ENCODE results near the gene KRT33B. TPM values are rescaled to one million over a fixed set of nuclear protein-coding genes. Genes with fewer than 3 reads are reported as not detected.

The KRT33B gene
- total and polyA plus RNA-seq, 2 of the 13 experiments (the other 11 are each of a cell fraction or from before 2014, with no cell fraction given) = not detected

DNA sequence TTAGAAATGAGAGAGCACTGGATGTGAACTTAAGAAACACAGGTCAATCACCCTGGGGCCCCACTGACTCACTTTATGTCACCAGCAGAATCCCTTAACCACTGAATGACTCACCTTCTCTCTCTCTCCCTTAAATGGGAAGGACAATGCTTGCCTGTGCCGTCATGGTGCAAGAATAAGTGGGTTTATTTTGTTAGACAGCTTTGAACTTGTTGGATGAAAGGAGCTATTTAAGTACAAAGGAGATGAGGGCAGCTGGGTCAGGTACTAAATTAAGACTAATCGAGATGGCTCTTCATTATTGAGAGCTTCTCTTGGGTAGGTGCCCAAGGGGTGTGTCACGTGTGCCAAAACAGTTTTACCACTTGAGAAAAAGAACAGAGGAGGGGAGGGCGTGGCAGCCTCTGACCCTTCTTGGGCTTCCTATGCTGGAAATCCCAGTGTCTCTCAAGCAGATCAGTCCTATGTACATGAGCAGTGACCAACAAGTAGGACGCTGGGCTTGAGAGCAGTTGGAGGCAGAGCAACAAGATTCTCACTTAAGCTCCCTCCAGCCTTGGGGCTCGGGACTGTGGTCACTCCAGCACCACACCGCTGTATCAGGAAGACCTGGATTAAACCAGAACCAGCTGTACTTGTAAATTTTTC is 34.5 kb upstream of the KRT33B start (continued):
- TF ChIP-seq DNMT3B (CRISPR knock-in tag; conservative IDR thresholded peaks at IDR 0.05) (peak; percentile 86; the same call in 1 of the 2 replicates), SALL1 (CRISPR knock-in tag; IDR thresholded peaks at IDR 0.05) (no peak), ZNF598 (CRISPR knock-in tag; IDR thresholded peaks at IDR 0.05; ENCODE audit: borderline replicate concordance) (no peak), ZNF317 (CRISPR knock-in tag; IDR thresholded peaks at IDR 0.05) (no peak), HMG20A (CRISPR knock-in tag; IDR thresholded peaks at IDR 0.05; ENCODE audit: borderline replicate concordance) (peak; percentile 89), NFKB2 (CRISPR knock-in tag; IDR thresholded peaks at IDR 0.05; ENCODE audit: borderline replicate concordance) (no peak), ZNF713 (CRISPR knock-in tag; IDR thresholded peaks at IDR 0.05) (no peak), TCF7 (IDR thresholded peaks at IDR 0.05; ENCODE audit: low read depth) (peak; percentile 91), ZNF431 (CRISPR knock-in tag; IDR thresholded peaks at IDR 0.05; ENCODE audit: borderline replicate concordance, low read depth) (no peak), ATF7 (IDR thresholded peaks at IDR 0.05) (no peak), ATF7 (CRISPR knock-in tag; IDR thresholded peaks at IDR 0.05) (no peak), BRD4 (CRISPR knock-in tag; IDR thresholded peaks at IDR 0.05) (no peak), FOXK1 (CRISPR knock-in tag; IDR thresholded peaks at IDR 0.05; ENCODE audit: borderline replicate concordance, low read depth) (no peak), SOX6 (IDR thresholded peaks at IDR 0.05) (no peak), SOX6 (CRISPR knock-in tag; IDR thresholded peaks at IDR 0.05) (peak; percentile 80)
- TF ChIP-seq, protein P1, sequence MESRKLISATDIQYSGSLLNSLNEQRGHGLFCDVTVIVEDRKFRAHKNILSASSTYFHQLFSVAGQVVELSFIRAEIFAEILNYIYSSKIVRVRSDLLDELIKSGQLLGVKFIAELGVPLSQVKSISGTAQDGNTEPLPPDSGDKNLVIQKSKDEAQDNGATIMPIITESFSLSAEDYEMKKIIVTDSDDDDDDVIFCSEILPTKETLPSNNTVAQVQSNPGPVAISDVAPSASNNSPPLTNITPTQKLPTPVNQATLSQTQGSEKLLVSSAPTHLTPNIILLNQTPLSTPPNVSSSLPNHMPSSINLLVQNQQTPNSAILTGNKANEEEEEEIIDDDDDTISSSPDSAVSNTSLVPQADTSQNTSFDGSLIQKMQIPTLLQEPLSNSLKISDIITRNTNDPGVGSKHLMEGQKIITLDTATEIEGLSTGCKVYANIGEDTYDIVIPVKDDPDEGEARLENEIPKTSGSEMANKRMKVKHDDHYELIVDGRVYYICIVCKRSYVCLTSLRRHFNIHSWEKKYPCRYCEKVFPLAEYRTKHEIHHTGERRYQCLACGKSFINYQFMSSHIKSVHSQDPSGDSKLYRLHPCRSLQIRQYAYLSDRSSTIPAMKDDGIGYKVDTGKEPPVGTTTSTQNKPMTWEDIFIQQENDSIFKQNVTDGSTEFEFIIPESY (CRISPR knock-in tag; IDR thresholded peaks at IDR 0.05) = no peak
- TF ChIP-seq, protein P2, sequence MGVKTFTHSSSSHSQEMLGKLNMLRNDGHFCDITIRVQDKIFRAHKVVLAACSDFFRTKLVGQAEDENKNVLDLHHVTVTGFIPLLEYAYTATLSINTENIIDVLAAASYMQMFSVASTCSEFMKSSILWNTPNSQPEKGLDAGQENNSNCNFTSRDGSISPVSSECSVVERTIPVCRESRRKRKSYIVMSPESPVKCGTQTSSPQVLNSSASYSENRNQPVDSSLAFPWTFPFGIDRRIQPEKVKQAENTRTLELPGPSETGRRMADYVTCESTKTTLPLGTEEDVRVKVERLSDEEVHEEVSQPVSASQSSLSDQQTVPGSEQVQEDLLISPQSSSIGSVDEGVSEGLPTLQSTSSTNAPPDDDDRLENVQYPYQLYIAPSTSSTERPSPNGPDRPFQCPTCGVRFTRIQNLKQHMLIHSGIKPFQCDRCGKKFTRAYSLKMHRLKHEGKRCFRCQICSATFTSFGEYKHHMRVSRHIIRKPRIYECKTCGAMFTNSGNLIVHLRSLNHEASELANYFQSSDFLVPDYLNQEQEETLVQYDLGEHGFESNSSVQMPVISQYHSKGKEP (CRISPR knock-in tag; IDR thresholded peaks at IDR 0.05) = no peak
- TF ChIP-seq, protein P3, sequence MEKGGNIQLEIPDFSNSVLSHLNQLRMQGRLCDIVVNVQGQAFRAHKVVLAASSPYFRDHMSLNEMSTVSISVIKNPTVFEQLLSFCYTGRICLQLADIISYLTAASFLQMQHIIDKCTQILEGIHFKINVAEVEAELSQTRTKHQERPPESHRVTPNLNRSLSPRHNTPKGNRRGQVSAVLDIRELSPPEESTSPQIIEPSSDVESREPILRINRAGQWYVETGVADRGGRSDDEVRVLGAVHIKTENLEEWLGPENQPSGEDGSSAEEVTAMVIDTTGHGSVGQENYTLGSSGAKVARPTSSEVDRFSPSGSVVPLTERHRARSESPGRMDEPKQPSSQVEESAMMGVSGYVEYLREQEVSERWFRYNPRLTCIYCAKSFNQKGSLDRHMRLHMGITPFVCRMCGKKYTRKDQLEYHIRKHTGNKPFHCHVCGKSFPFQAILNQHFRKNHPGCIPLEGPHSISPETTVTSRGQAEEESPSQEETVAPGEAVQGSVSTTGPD (CRISPR knock-in tag; IDR thresholded peaks at IDR 0.05) = no peak
- TF ChIP-seq, protein P4, sequence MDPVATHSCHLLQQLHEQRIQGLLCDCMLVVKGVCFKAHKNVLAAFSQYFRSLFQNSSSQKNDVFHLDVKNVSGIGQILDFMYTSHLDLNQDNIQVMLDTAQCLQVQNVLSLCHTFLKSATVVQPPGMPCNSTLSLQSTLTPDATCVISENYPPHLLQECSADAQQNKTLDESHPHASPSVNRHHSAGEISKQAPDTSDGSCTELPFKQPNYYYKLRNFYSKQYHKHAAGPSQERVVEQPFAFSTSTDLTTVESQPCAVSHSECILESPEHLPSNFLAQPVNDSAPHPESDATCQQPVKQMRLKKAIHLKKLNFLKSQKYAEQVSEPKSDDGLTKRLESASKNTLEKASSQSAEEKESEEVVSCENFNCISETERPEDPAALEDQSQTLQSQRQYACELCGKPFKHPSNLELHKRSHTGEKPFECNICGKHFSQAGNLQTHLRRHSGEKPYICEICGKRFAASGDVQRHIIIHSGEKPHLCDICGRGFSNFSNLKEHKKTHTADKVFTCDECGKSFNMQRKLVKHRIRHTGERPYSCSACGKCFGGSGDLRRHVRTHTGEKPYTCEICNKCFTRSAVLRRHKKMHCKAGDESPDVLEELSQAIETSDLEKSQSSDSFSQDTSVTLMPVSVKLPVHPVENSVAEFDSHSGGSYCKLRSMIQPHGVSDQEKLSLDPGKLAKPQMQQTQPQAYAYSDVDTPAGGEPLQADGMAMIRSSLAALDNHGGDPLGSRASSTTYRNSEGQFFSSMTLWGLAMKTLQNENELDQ (CRISPR knock-in tag; IDR thresholded peaks at IDR 0.05; ENCODE audit: borderline replicate concordance) = no peak
- TF ChIP-seq, protein P5, sequence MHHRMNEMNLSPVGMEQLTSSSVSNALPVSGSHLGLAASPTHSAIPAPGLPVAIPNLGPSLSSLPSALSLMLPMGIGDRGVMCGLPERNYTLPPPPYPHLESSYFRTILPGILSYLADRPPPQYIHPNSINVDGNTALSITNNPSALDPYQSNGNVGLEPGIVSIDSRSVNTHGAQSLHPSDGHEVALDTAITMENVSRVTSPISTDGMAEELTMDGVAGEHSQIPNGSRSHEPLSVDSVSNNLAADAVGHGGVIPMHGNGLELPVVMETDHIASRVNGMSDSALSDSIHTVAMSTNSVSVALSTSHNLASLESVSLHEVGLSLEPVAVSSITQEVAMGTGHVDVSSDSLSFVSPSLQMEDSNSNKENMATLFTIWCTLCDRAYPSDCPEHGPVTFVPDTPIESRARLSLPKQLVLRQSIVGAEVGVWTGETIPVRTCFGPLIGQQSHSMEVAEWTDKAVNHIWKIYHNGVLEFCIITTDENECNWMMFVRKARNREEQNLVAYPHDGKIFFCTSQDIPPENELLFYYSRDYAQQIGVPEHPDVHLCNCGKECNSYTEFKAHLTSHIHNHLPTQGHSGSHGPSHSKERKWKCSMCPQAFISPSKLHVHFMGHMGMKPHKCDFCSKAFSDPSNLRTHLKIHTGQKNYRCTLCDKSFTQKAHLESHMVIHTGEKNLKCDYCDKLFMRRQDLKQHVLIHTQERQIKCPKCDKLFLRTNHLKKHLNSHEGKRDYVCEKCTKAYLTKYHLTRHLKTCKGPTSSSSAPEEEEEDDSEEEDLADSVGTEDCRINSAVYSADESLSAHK (CRISPR knock-in tag; IDR thresholded peaks at IDR 0.05; ENCODE audit: borderline replicate concordance) = no peak
